HCT116 (cell line): ENCODE data around the gene TMEM258.

ENCODE experiments used
- EGR1 ChIP-seq: IDR thresholded peaks from 2 replicates; pipeline ENCODE4 v1.6.1; 2012; ENCODE audit warnings: low read depth
- EZH2 ChIP-seq: fragments of 200-600 bp; sonication (generic); IDR thresholded peaks from 2 replicates; pipeline ENCODE4 v1.6.1; 2017; ENCODE audit warnings: antibody characterized with exemption, mixed run types
- EZH2phosphoT487 ChIP-seq: fragments of 200-600 bp; IDR thresholded peaks from 2 replicates; pipeline ENCODE4 v1.6.1; 2018; ENCODE audit warnings: antibody characterized with exemption, borderline replicate concordance
- POLR2A ChIP-seq: IDR thresholded peaks from 2 replicates; pipeline ENCODE4 v1.7.0; 2011; ENCODE audit warnings: borderline replicate concordance; ENCODE audit not compliant: insufficient read depth, insufficient read length; ENCODE audit errors: extremely low read depth
- POLR2AphosphoS5 ChIP-seq: IDR thresholded peaks from 2 replicates; pipeline ENCODE4 v1.6.1; 2011; ENCODE audit warnings: mild to moderate bottlenecking, low read depth, low read length, moderate library complexity
- TCF7L2 ChIP-seq: IDR thresholded peaks from 2 replicates; pipeline ENCODE4 v1.7.0; 2011; ENCODE audit warnings: borderline replicate concordance, inconsistent platforms; ENCODE audit not compliant: insufficient read depth, insufficient read length; ENCODE audit errors: extremely low read depth
- ZNF274 ChIP-seq: fragments of 200-500 bp; sonication (Bioruptor generic); IDR thresholded peaks from 2 replicates; pipeline ENCODE4 v1.6.1; 2014; ENCODE audit warnings: mild to moderate bottlenecking, low read depth, low read length, inconsistent platforms
- TF ChIP-seq, protein P1 (sequence below), 3 experiments: fragments of 200-600 bp in 1 of 3; sonication (generic) in 1 of 3; IDR thresholded peaks in 2 of 3; conservative IDR thresholded peaks in 1 of 3; 2 replicates each; pipeline ENCODE4 v1.5.1; 2012 to 2017; ENCODE audit warnings: low read depth in 2 of 3, low read length in 2 of 3, antibody characterized with exemption in 1 of 3, borderline replicate concordance in 1 of 3, control low read depth in 1 of 3, mild to moderate bottlenecking in 1 of 3, mixed read lengths in 1 of 3, mixed run types in 1 of 3, moderate library complexity in 1 of 3; ENCODE audit not compliant: insufficient read depth in 1 of 3
- TF ChIP-seq, protein P2 (sequence below): IDR thresholded peaks from 2 replicates; pipeline ENCODE4 v1.6.1; 2011; ENCODE audit warnings: mild to moderate bottlenecking, low read length, moderate library complexity; ENCODE audit not compliant: insufficient replicate concordance; ENCODE audit errors: extremely low read depth
- TF ChIP-seq, protein P3 (sequence below): IDR thresholded peaks from 2 replicates; pipeline ENCODE4 v1.6.1; 2012

DNA sequence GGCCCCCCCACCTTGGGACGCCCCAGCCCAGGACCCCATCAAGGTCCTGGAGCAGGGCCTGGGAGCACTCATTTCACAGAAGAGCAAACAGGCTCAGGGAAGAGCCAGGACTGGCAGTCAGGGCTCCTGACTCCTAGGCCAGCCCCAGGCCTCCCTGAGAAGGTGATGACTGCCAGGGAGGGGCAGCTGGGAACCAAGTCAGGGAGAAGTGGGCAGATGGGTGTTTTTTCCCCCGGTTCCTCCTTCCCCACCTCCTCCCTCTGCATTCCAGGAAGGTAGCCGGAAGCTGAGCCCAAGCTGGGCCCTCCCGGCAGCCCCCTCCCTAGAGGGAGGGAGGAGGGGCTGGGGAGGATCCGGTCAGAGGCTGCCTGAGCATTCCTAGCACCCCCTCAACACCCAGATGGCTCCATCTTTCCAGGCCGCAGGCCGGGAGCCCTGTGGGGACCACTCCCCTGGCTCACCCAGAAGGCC is 20.4 kb downstream of the TMEM258 start:
- TF ChIP-seq, protein P1, sequence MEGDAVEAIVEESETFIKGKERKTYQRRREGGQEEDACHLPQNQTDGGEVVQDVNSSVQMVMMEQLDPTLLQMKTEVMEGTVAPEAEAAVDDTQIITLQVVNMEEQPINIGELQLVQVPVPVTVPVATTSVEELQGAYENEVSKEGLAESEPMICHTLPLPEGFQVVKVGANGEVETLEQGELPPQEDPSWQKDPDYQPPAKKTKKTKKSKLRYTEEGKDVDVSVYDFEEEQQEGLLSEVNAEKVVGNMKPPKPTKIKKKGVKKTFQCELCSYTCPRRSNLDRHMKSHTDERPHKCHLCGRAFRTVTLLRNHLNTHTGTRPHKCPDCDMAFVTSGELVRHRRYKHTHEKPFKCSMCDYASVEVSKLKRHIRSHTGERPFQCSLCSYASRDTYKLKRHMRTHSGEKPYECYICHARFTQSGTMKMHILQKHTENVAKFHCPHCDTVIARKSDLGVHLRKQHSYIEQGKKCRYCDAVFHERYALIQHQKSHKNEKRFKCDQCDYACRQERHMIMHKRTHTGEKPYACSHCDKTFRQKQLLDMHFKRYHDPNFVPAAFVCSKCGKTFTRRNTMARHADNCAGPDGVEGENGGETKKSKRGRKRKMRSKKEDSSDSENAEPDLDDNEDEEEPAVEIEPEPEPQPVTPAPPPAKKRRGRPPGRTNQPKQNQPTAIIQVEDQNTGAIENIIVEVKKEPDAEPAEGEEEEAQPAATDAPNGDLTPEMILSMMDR (IDR thresholded peaks at IDR 0.05 in 2 of 3, conservative IDR thresholded peaks at IDR 0.05 in 1 of 3; ENCODE audit: borderline replicate concordance in 1 of 3, insufficient read depth in 1 of 3, low read depth in 2 of 3, low read length in 2 of 3): no peak
- TF ChIP-seq POLR2AphosphoS5 (no peak), ZNF274 (no peak), EZH2phosphoT487 (no peak), POLR2A (no peak), EGR1 (no peak), TCF7L2 (no peak), EZH2 (no peak)
- TF ChIP-seq, protein P2, sequence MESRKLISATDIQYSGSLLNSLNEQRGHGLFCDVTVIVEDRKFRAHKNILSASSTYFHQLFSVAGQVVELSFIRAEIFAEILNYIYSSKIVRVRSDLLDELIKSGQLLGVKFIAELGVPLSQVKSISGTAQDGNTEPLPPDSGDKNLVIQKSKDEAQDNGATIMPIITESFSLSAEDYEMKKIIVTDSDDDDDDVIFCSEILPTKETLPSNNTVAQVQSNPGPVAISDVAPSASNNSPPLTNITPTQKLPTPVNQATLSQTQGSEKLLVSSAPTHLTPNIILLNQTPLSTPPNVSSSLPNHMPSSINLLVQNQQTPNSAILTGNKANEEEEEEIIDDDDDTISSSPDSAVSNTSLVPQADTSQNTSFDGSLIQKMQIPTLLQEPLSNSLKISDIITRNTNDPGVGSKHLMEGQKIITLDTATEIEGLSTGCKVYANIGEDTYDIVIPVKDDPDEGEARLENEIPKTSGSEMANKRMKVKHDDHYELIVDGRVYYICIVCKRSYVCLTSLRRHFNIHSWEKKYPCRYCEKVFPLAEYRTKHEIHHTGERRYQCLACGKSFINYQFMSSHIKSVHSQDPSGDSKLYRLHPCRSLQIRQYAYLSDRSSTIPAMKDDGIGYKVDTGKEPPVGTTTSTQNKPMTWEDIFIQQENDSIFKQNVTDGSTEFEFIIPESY: no peak
- TF ChIP-seq, protein P3, sequence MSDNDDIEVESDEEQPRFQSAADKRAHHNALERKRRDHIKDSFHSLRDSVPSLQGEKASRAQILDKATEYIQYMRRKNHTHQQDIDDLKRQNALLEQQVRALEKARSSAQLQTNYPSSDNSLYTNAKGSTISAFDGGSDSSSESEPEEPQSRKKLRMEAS: no peak
